A673 (cell line): ENCODE results near the gene PGBD5. TPM values are rescaled to one million over a fixed set of nuclear protein-coding genes. Genes with fewer than 3 reads are reported as not detected.
A peak's percentile ranks its signal among the peaks of the same experiment; 100 is the strongest.

ENCODE experiments used
- BruUV-seq: library from RNA; stranded (reverse); fragments of 400-500 nt; replicated peaks from 2 replicates; lab custom pipeline; 2021; lab: Mats Ljungman, UMichigan
- CTCF ChIA-PET: fragments of 300-600 bp; sonication (Branson Sonifier 250); formaldehyde crosslinking; loops from one replicate; lab custom pipeline; 2022; ENCODE audit warnings: antibody characterized with exemption; lab: Charles Lee
- POLR2A ChIA-PET: fragments of 300-600 bp; sonication (Branson Sonifier 250); formaldehyde crosslinking; loops from one replicate; lab custom pipeline; 2022; ENCODE audit warnings: antibody characterized with exemption; ENCODE audit not compliant: low non-redundant PET; lab: Charles Lee
- DNase-seq: peaks from one replicate; pipeline ENCODE4 v3.0.0-alpha.2; 2015; ENCODE audit warnings: low spot score
- H3K27ac ChIP-seq: fragments of 200-600 bp; sonication (generic); 2 replicates; pipeline ENCODE4 v1.5.1; 2016; ENCODE audit warnings: mixed run types, low read depth, mild to moderate bottlenecking, mixed read lengths, antibody characterized with exemption, low read length; ENCODE audit not compliant: poor library complexity, severe bottlenecking
- H3K27me3 ChIP-seq: fragments of 200-600 bp; sonication (generic); replicated peaks from 2 replicates; pipeline ENCODE4 v1.6.1; 2017; ENCODE audit warnings: mixed run types, low read depth, mild to moderate bottlenecking, mixed read lengths, antibody characterized with exemption, low read length; ENCODE audit not compliant: insufficient read depth, poor library complexity
- H3K36me3 ChIP-seq: fragments of 200-600 bp; sonication (generic); 2 replicates; pipeline ENCODE4 v1.6.1; 2016; ENCODE audit warnings: mixed run types, mild to moderate bottlenecking, mixed read lengths, antibody characterized with exemption, low read length; ENCODE audit not compliant: insufficient read depth, poor library complexity, severe bottlenecking
- H3K4me1 ChIP-seq: fragments of 200-600 bp; sonication (generic); 2 replicates; pipeline ENCODE4 v1.6.1; 2017; ENCODE audit warnings: mixed run types, mild to moderate bottlenecking, mixed read lengths, antibody characterized with exemption, low read length; ENCODE audit not compliant: insufficient read depth, poor library complexity, severe bottlenecking
- H3K4me3 ChIP-seq: fragments of 200-600 bp; sonication (generic); 2 replicates; pipeline ENCODE4 v1.5.1; 2016; ENCODE audit warnings: low read depth, mixed run types, mild to moderate bottlenecking, mixed read lengths, low read length; ENCODE audit not compliant: poor library complexity, severe bottlenecking
- H3K9me3 ChIP-seq: fragments of 200-600 bp; sonication (generic); 2 replicates; pipeline ENCODE4 v1.6.1; 2016; ENCODE audit warnings: mixed run types, low read depth, mild to moderate bottlenecking, mixed read lengths, antibody characterized with exemption, low read length; ENCODE audit not compliant: poor library complexity, severe bottlenecking
- EZH2 ChIP-seq: fragments of 200-600 bp; sonication (generic); IDR thresholded peaks from 2 replicates; pipeline ENCODE4 v1.6.1; 2017; ENCODE audit warnings: borderline replicate concordance, low read depth, mild to moderate bottlenecking, mixed read lengths, antibody characterized with exemption, low read length; ENCODE audit not compliant: poor library complexity, severe bottlenecking
- intact Hi-C: fragments of 100-400 bp; cut with micrococcal nuclease; formaldehyde crosslinking; loops from one replicate; pipeline ENCODE4 v1.10.0; 2022; ENCODE audit not compliant: unreplicated experiment
- total RNA-seq: library from RNA; stranded (reverse); gene quantifications from 2 replicates; pipeline ENCODE4 v1.2.3, GENCODE V29; 2021
- TF ChIP-seq, protein P1 (sequence below): fragments of 300-800, 200-600 bp; sonication (generic); conservative IDR thresholded peaks from 2 replicates; pipeline ENCODE4 v1.5.1; 2017; ENCODE audit warnings: low read depth, mild to moderate bottlenecking, antibody characterized with exemption, low read length, moderate library complexity, mixed read lengths

Gene PGBD5
- total RNA-seq, 1 experiment from 2014 or later: 0.52 TPM

DNA sequence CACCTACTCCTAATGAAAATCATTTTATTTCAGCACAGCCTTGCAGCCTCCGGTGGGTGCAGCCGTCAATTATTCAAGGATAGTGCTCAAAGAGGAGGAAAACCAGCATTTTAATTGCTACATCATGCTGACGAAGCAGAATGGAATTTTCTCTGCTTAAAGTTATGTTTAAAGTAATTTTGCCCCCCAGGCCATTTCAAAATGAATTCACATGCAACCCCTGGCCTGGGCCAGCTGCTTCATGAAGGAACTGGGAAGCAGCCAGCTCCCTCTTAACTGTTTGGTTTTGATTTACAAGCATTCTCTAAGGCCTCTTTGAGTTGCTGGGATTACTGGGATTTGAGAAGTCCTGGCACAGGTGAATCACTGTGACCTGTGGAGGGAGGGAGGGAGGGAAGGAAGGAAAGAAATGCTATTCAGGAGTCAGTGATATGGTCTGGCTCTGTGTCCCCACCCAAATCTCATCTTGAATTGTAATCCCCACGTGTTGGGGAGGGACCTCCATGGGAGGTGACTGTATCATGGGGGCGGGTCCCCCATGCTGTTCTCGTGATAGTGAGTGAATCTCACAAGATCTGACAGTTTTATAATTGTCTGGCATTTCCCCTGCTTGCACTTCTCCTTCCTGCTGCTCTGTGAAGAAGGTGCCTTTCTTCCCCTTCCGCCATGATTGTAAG lies 66.0 kb downstream of the PGBD5 start:
- TF ChIP-seq EZH2: no peak
- TF ChIP-seq, protein P1, sequence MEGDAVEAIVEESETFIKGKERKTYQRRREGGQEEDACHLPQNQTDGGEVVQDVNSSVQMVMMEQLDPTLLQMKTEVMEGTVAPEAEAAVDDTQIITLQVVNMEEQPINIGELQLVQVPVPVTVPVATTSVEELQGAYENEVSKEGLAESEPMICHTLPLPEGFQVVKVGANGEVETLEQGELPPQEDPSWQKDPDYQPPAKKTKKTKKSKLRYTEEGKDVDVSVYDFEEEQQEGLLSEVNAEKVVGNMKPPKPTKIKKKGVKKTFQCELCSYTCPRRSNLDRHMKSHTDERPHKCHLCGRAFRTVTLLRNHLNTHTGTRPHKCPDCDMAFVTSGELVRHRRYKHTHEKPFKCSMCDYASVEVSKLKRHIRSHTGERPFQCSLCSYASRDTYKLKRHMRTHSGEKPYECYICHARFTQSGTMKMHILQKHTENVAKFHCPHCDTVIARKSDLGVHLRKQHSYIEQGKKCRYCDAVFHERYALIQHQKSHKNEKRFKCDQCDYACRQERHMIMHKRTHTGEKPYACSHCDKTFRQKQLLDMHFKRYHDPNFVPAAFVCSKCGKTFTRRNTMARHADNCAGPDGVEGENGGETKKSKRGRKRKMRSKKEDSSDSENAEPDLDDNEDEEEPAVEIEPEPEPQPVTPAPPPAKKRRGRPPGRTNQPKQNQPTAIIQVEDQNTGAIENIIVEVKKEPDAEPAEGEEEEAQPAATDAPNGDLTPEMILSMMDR: no peak
- H3K36me3 ChIP-seq: no peaks in the 10 kb centered on the region
- H3K4me1 ChIP-seq: peaks cover 4% of the 10 kb centered on the region
- DNase-seq: no peak
- no peaks in the 10 kb centered on the region for H3K27me3 ChIP-seq
- no TSS peak for BruUV-seq
- H3K27ac ChIP-seq: no peak overlapping the region
- CTCF ChIA-PET: no interaction called here
- no peaks in the 10 kb centered on the region for H3K9me3 ChIP-seq
- POLR2A ChIA-PET: no interaction called here
- no peak overlapping the region for H3K4me3 ChIP-seq
- intact Hi-C loops: no loop called here

- intact Hi-C loops: no loop called here
- ChIA-PET CTCF (no interaction called here), POLR2A (interaction anchor here (0.6 kb wide), 1 partner anchor 1097 kb away, joined by 3 read pairs; no protein-coding TSS in a partner anchor)
- Histone ChIP-seq H3K27me3 (no peaks in the 10 kb centered on the region), H3K36me3 (no peaks in the 10 kb centered on the region), H3K27ac (no peak overlapping the region), H3K4me1 (peaks cover 4% of the 10 kb centered on the region), H3K9me3 (no peaks in the 10 kb centered on the region), H3K4me3 (no peak overlapping the region)
- DNase-seq: peak; percentile 60
- TF ChIP-seq, protein P1: no peak
- no peak for TF ChIP-seq EZH2
- no TSS peak for BruUV-seq
Measured at GRCh38 chr1:230356869-230357794, 69.0 kb downstream of the PGBD5 start.

GRCh38 chr1:230356190-230356589 lies 69.9 kb downstream of the PGBD5 start:
- BruUV-seq: no TSS peak

More at GRCh38 chr1:230356190-230356589, 69.9 kb downstream of the PGBD5 start:
- TF ChIP-seq, protein P1: no peak
- TF ChIP-seq EZH2: no peak
- no peak for DNase-seq
- no peak overlapping the region for H3K4me3 ChIP-seq
- intact Hi-C loops: no loop called here
- ChIA-PET CTCF (no interaction called here), POLR2A (interaction anchor here (0.6 kb wide), 1 partner anchor 1096 kb away, joined by 3 read pairs; no protein-coding TSS in a partner anchor)
- peaks cover 4% of the 10 kb centered on the region for H3K4me1 ChIP-seq
- H3K36me3 ChIP-seq: no peaks in the 10 kb centered on the region
- no peak overlapping the region for H3K27ac ChIP-seq
- H3K9me3 ChIP-seq: no peaks in the 10 kb centered on the region
- no peaks in the 10 kb centered on the region for H3K27me3 ChIP-seq
